NCI-H226 (cell line): Measurements from ENCODE around the gene JPT1.
"Not testable (repeated sequence)": the region's sequence is repeated elsewhere in the genome, so short reads cannot be mapped to it uniquely, and the experiment has no call there.

Experiments
- DNase-seq: peaks from one replicate; pipeline ENCODE4 v3.0.0-alpha.2; 2015

JPT1 gene, protein sequence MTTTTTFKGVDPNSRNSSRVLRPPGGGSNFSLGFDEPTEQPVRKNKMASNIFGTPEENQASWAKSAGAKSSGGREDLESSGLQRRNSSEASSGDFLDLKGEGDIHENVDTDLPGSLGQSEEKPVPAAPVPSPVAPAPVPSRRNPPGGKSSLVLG

GRCh38 chr17:75154195-75155106 is at the start of gene JPT1:
JPT1 (minus strand) TSS chr17:75154512; CDS start chr17:75154397, 115 bp downstream.
- peak; percentile 98 for DNase-seq

- no peak for DNase-seq
Observed at GRCh38 chr17:75199886-75200618, 45.7 kb upstream of the JPT1 start.

DNA sequence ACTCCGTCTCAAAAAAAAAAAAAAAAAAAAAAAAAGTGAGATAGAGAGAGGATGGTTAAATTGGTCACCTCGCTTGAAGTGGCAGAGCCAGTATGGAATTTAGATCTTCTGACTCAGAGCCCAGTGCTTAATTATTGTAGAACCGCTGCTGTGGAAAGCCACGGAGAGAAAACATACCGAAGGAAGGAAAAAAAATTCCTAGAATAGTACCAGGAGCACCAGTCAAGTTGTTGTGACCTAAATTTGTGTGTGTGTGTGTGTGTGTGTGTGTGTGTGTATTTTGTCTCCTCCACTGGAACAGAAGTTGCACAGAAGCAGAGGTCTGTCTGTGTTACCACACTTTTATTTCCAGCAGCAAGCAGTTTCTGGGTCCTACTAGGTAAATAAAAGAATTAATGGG is 40.6 kb upstream of the JPT1 start:
- no peak for DNase-seq

GRCh38 chr17:75191584-75191983 is 37.3 kb upstream of the JPT1 start:
- peak; percentile 14 for DNase-seq

DNA sequence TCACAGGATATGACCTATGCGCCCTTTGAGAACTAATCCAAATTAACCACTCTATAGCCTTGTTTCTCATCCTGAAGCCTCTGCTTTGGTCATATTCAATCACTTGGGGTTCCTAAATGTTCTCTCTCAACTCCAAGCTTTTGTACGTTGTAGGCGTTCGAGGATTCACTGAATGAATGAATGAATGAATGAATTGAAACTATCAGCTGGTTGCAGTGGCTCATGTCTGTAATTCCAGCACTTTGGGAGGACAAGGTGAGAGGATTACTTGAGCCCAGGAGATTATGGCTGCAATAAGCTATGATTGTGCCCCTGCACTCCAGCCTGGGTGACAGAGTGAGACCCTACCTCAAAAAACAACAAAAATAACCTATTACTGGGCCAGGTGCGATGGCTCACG is 34.3 kb upstream of the JPT1 start:
- no peak for DNase-seq

- no peak for DNase-seq
Observed at GRCh38 chr17:75183999-75184884, 29.9 kb upstream of the JPT1 start.

- DNase-seq: peak; percentile 89
Observed at GRCh38 chr17:75182569-75183436, 28.5 kb upstream of the JPT1 start, which contains the start of gene SUMO2. SUMO2 (minus strand) TSS chr17:75182959; CDS start chr17:75182834, 125 bp downstream.

GRCh38 chr17:75182319-75182568 is 27.9 kb upstream of the JPT1 start:
- no peak for DNase-seq

DNA sequence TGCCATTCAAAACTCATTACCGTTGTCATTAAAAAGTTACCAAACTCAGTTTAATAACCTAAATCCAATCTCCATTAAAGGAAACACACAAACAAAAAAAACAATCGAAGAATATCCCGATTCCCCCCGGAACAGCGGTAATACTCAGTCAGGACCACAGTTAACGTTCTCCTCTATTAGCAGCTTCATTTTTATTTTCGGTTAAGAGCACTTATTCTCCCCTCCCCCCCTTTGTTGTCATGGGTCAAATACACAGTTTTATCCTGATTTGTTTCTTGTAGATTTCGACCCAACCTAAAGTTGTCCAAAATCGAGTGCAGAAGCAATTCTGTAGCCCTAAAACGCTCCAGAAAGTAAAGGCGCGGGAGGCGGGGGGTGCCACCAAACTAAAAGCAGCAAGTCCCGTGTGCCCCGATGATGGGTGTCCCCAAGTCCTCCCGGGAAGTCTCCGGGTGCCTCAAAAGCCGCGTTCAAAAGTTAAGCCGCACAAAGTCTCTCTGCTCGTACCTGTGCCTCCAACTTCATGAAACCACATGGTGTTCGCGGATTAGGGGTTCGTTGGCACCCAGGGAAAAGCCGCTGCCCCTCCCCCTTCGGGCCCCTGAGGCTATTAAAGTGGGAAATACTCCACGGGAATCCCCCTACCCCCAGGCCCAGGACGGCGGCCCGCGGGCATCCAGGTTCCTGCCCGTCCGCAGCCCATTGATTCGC is 27.5 kb upstream of the JPT1 start:
- no peak for DNase-seq

GRCh38 chr17:75181110-75181509 is 26.8 kb upstream of the JPT1 start:
- DNase-seq: no peak

DNA sequence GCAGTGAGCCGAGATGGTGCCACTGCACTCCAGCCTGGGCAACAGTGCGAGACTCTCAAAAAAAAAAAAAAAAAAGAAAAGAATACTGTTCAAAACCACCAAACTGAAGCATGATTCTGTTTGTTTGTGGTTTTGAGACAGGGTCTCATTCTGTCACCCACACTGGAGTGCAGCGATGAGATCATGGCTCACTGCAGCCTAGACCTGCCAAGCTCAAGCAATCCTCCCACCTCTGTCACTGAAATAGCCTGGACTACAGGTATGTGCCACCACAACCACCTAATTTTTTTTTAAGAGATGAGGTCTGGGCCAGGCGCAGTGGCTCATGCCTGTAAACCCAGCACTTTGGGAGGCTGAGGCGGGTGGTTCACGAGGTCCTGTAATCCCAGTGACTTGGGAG is 24.1 kb upstream of the JPT1 start:
- no peak for DNase-seq

DNA sequence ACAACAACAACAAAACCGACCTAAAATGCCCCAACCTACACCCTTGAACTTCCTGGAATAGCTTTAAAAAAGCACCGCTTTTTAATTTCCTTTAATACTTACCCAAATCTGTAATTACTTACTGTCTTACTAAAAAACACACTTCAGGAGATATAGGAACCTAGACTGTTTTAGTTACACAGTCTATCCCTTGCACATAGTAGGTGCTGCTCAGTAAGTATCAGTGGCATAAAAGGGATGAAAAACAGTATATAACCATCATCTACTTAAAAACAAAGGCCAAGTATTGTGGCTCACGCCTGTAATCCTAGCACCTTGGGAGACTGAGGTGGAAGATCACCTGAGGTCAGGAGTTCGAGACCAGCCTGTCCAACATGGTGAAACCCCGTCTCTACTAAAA is 22.3 kb upstream of the JPT1 start:
- no peak for DNase-seq

- DNase-seq: no peak
Observed at GRCh38 chr17:75174996-75175395, 20.7 kb upstream of the JPT1 start.

DNA sequence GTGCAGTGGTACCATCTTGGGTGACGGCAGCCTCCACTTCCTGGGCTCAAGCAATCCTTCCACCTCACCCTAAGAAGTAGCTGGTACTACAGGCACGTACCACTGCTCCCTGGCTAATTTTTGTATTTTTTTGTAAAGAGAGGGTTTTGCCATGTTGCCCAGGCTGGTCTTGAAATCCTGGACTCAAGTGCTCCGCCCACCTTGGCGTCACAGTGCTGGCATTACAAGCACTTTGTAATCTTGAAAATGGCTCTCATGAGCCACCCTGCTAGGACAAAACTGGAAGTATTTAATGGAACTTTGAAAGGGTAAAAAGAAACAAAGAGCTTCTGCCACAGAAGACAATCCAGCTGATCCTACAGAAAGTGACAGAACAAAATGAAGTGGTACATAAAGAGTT is 19.2 kb upstream of the JPT1 start:
- DNase-seq: no peak

DNA sequence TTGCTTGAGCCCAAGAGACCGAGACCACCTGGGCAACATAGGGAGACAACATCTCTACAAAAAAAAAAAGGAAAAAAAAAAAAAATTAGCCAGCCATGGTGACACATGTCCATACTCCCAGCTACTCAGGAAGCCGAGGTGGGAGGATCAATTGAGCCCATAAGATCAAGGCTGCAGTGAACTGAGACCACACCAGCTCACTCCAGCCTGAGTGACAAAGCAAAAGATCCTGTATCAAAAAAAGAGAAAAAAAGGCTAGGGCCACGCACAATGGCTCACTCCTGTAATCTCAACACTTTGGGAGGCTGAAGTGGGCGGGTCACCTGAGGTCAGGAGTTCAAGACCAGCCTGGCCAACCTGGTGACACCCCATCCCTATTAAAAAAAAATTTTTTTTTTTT is 14.7 kb upstream of the JPT1 start:
- DNase-seq: no peak

DNA sequence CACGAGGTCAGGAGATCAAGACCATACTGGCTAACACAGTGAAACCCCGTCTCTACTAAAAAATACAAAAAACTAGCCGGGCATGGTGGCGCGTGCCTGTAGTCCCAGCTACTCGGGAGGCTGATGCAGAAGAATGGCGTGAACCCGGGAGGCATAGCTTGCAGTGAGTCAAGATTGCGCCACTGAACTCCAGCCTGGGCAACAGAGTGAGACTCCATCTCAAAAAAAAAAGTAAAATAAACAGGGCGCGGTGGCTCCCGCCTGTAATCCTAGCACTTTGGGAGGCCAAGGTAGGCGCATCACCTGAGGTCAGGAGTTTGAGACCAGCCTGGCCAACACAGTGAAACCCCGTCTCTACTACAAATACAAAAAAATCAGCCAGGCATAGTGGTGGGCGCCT is 10.3 kb upstream of the JPT1 start:
- not testable (repeated sequence) for DNase-seq

DNA sequence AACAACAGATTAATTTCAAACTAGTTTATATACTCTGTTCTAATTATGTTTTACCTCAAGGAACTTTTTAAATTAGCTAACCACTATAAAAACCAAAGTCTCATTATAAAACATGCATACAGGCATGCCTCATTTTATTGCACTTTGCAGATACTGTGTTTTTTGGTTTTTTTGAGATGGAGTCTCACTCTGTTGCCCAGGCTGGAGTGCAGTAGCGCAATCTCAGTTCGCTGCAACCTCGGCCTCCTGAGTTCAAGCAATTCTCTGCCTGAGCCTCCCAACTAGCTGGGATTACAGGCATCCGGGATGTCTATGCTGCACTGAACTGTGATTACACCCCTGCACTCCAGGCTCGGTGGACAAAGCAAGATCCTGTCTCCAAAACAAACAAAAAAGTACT is 8.8 kb upstream of the JPT1 start:
- DNase-seq: no peak

- DNase-seq: no peak
Observed at GRCh38 chr17:75160211-75160610, 5.9 kb upstream of the JPT1 start.

DNA sequence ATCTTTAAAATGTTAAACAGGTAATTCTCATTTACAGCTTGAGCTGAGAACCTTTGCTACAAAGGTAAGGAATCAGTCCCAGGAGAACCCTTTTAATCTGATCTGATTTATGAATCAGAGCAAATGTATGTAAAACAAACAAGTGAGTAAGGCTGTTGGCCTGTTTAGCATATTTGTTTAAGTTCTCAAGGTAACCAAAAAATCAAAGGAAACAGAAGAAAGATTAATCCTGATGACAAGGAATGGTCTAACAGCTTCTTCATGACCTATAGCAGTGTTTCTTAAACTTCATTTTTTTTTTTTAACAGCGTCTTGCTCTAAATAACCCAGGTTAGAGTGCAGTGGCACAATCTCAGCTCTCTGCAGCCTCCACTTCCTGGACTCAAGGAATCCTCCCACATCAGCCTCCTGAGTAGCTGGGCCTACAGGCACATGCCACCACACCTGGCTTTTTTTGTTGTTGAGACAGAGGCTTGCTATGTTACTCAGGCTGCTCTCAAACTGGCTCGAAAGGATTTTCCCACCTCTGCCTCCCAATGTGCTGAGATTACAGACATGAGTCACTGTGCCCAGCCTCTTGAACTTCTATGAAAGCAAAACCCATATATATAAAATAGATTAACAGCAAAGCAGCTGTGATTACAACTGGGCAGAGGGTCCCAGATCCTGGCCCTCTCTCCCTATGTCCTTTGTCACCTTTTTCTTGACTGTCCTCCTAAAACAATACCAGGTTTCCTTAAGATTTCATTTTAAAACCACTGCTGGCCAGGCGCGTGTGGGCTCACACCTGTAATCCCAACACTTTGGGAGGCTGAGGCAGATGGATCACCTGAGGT is 5.1 kb upstream of the JPT1 start:
- DNase-seq: peak; percentile 86

- not testable (repeated sequence) for DNase-seq
Observed at GRCh38 chr17:75158480-75158879, 4.2 kb upstream of the JPT1 start.
